ENCODE measurements around the gene POLN.
A peak's percentile ranks its signal among the peaks of the same experiment; 100 is the strongest.

Gene POLN

GRCh38 chr4:2059726-2060602 lies 182.0 kb downstream of the POLN start:
- Mint-ChIP-seq H3K4me1 (peaks cover 3% of the 10 kb centered on the region), H3K27me3 (peaks cover 67% of the 10 kb centered on the region), H3K27ac (no peak overlapping the region), H3K4me3 (no peak overlapping the region), H3K36me3 (no peaks in the 10 kb centered on the region), H3K9me3 (no peaks in the 10 kb centered on the region)
- DNase-seq = no peak
- CTCF ChIA-PET = no interaction called here

GRCh38 chr4:2059046-2059725 lies 182.7 kb downstream of the POLN start, which contains the start of gene NAT8L:
Gene NAT8L (plus strand): TSS chr4:2059327. CDS start chr4:2059512, 185 bp downstream.
- Mint-ChIP-seq H3K27me3 (peaks cover 74% of the 10 kb centered on the region), H3K36me3 (no peaks in the 10 kb centered on the region)
- CTCF ChIA-PET = no interaction called here

GRCh38 chr4:2058264-2059045 lies 183.5 kb downstream of the POLN start:
- CTCF ChIA-PET = no interaction called here
- H3K9me3 Mint-ChIP-seq = no peaks in the 10 kb centered on the region
- H3K27me3 Mint-ChIP-seq = peaks cover 81% of the 10 kb centered on the region
- no peak overlapping the region for H3K27ac Mint-ChIP-seq
- no peak overlapping the region for H3K4me3 Mint-ChIP-seq
- no peaks in the 10 kb centered on the region for H3K36me3 Mint-ChIP-seq
- no peak for DNase-seq
- H3K4me1 Mint-ChIP-seq = peaks cover 3% of the 10 kb centered on the region

More at GRCh38 chr4:2059046-2059725, 182.7 kb downstream of the POLN start, which contains the start of gene NAT8L:
- Mint-ChIP-seq H3K4me3 (peak within 1 kb of the TSS; percentile 35), H3K4me1 (peaks cover 3% of the 10 kb centered on the region), H3K27ac (no peak within 1 kb of the TSS), H3K9me3 (no peaks in the 10 kb centered on the region)
- DNase-seq = no peak

GRCh38 chr4:2057382-2058065 lies 184.4 kb downstream of the POLN start:
- Mint-ChIP-seq H3K4me3 (peak overlapping the region; percentile 57), H3K27me3 (peaks cover 87% of the 10 kb centered on the region), H3K4me1 (peaks cover 3% of the 10 kb centered on the region), H3K9me3 (no peaks in the 10 kb centered on the region), H3K27ac (no peak overlapping the region), H3K36me3 (no peaks in the 10 kb centered on the region)
- CTCF ChIA-PET = no interaction called here
- DNase-seq = no peak

- Mint-ChIP-seq H3K27me3 (peaks cover 86% of the 10 kb centered on the region), H3K36me3 (no peaks in the 10 kb centered on the region), H3K9me3 (no peaks in the 10 kb centered on the region), H3K4me3 (no peak overlapping the region), H3K4me1 (peaks cover 3% of the 10 kb centered on the region), H3K27ac (no peak overlapping the region)
- CTCF ChIA-PET = no interaction called here
- DNase-seq = peak; percentile 12
Measured at GRCh38 chr4:2054217-2054616, 187.7 kb downstream of the POLN start.

- Mint-ChIP-seq H3K27ac (no peak overlapping the region), H3K9me3 (no peaks in the 10 kb centered on the region), H3K36me3 (no peaks in the 10 kb centered on the region), H3K4me3 (no peak overlapping the region), H3K4me1 (no peaks in the 10 kb centered on the region), H3K27me3 (peaks cover 85% of the 10 kb centered on the region)
- CTCF ChIA-PET = no interaction called here
- no peak for DNase-seq
Measured at GRCh38 chr4:2051086-2051485, 190.8 kb downstream of the POLN start.

GRCh38 chr4:2049811-2050210 lies 192.1 kb downstream of the POLN start:
- no peaks in the 10 kb centered on the region for H3K9me3 Mint-ChIP-seq
- H3K4me1 Mint-ChIP-seq = no peaks in the 10 kb centered on the region
- no peak overlapping the region for H3K27ac Mint-ChIP-seq
- peaks cover 84% of the 10 kb centered on the region for H3K27me3 Mint-ChIP-seq
- H3K4me3 Mint-ChIP-seq = no peak overlapping the region
- no peaks in the 10 kb centered on the region for H3K36me3 Mint-ChIP-seq
- CTCF ChIA-PET = no interaction called here
- no peak for DNase-seq

- Mint-ChIP-seq H3K4me3 (no peak overlapping the region), H3K27me3 (peaks cover 80% of the 10 kb centered on the region), H3K9me3 (no peaks in the 10 kb centered on the region), H3K27ac (no peak overlapping the region), H3K36me3 (no peaks in the 10 kb centered on the region), H3K4me1 (no peaks in the 10 kb centered on the region)
- no peak for DNase-seq
- CTCF ChIA-PET = no interaction called here
Measured at GRCh38 chr4:2049381-2049780, 192.5 kb downstream of the POLN start.

- CTCF ChIA-PET = no interaction called here
- H3K36me3 Mint-ChIP-seq = no peaks in the 10 kb centered on the region
- no peak overlapping the region for H3K27ac Mint-ChIP-seq
- no peaks in the 10 kb centered on the region for H3K9me3 Mint-ChIP-seq
- H3K27me3 Mint-ChIP-seq = peaks cover 78% of the 10 kb centered on the region
- no peak overlapping the region for H3K4me3 Mint-ChIP-seq
- no peaks in the 10 kb centered on the region for H3K4me1 Mint-ChIP-seq
- no peak for DNase-seq
Measured at GRCh38 chr4:2048831-2049230, 193.1 kb downstream of the POLN start.

- Mint-ChIP-seq H3K27me3 (peaks cover 77% of the 10 kb centered on the region), H3K36me3 (no peaks in the 10 kb centered on the region), H3K27ac (no peak overlapping the region), H3K9me3 (no peaks in the 10 kb centered on the region), H3K4me1 (no peaks in the 10 kb centered on the region), H3K4me3 (no peak overlapping the region)
- no peak for DNase-seq
- CTCF ChIA-PET = no interaction called here
Measured at GRCh38 chr4:2047781-2048581, 193.9 kb downstream of the POLN start.

- CTCF ChIA-PET = no interaction called here
- H3K4me1 Mint-ChIP-seq = peaks cover 2% of the 10 kb centered on the region
- no peak overlapping the region for H3K4me3 Mint-ChIP-seq
- H3K36me3 Mint-ChIP-seq = no peaks in the 10 kb centered on the region
- DNase-seq = no peak
- H3K27me3 Mint-ChIP-seq = peaks cover 80% of the 10 kb centered on the region
- H3K27ac Mint-ChIP-seq = no peak overlapping the region
- H3K9me3 Mint-ChIP-seq = no peaks in the 10 kb centered on the region
Measured at GRCh38 chr4:2047031-2047660, 194.8 kb downstream of the POLN start.

- H3K27ac Mint-ChIP-seq = no peak overlapping the region
- CTCF ChIA-PET = no interaction called here
- H3K27me3 Mint-ChIP-seq = peaks cover 79% of the 10 kb centered on the region
- no peaks in the 10 kb centered on the region for H3K36me3 Mint-ChIP-seq
- DNase-seq = no peak
- H3K4me3 Mint-ChIP-seq = no peak overlapping the region
- H3K4me1 Mint-ChIP-seq = peaks cover 5% of the 10 kb centered on the region
- H3K9me3 Mint-ChIP-seq = no peaks in the 10 kb centered on the region
Measured at GRCh38 chr4:2046031-2046961, 195.6 kb downstream of the POLN start.

Measured in activated naive CD4-positive, alpha-beta T cell treated with anti-CD3 and anti-CD28 coated beads, Interleukin-2, amount 10 ng/mL, durations not matched to agents 7 days and 5 days (primary cell).